NCI-H2107 (cell line): ENCODE measurements around the gene CENPM.

Experiments
- DNase-seq: peaks from one replicate; lab custom pipeline; 2025; lab: John Stamatoyannopoulos, UW

Gene CENPM, protein sequence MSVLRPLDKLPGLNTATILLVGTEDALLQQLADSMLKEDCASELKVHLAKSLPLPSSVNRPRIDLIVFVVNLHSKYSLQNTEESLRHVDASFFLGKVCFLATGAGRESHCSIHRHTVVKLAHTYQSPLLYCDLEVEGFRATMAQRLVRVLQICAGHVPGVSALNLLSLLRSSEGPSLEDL

DNA sequence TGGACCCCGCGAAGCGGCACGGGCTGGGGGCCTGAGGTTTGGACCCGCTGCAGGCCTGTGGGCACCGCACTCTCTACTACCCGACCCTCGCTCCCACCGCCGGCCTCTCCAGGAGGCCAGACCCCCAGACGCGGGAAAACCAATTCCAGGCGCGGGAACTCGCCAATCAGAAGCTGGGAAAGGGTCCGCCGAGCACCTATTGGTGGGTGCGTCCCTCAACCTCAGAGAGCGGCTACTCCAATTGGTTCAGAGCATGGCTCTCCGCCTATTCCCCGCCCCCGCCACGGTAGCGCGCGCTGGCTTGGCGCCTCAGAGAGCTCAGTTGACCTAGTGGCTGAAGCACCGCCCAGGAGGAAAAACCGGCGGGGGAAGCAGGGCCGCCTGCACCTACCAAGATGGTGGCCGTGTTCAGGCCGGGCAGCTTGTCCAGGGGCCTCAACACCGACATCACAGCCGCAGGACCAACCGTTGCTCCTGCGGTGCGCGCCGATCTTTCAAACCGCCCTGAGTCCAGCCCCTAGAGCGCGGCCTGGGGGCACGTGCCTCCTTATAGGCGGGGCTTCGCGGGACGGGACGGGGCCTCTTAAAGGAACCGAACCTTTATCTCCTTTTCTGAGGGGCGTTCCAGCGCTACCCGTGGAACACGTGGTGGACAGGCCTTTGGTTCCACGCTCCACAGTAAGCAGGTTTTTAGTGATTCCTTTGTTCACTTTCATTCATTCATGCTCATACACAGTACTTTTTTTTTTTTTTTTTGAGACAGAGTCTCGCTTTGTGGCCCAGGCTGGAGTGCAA, at the start of gene CENPM:
Gene CENPM, minus strand, starts transcription at position 524 of the 795 bp plus-strand sequence. Its CDS starts 76 bp downstream, at position 448.
- DNase-seq: peak; percentile 66

DNA sequence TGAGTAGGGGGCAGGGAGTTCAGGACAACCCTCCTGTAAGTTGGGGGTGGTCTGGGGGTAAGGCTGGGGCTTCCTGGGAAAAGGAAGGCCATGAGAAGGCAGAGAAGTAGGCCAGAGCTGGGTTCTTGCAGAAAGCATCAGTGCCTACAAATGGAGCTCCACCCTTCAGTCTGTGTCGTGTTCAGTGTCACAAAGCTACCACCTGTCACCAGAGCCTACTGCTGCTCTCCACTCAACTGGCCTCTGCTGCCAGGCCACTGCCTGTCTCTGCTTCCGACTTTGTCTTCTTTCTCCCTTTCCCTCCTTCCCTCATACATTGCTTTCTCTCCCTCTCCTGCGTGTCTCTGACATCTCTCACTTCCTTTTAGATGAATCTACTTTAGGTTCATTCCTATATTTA, 48.3 kb upstream of the CENPM start:
- DNase-seq: no peak

DNA sequence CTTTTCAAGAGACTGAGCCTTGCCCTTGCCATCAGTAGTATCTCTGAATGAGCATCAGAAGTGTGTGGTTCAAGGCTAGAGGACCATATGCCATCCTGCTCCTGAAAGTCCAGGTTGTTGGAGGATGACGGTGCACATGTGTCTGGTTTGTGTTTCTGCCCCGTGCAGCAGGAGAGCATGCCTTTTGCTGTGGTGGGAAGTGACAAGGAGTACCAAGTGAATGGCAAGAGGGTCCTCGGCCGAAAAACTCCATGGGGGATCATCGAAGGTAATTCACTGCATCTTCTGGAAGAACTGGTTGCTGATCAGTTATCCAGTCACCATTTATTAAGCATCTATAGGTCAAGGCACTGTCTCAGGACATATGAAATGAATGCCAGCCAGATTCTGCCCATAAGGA, 45.5 kb upstream of the CENPM start:
- DNase-seq: no peak

DNA sequence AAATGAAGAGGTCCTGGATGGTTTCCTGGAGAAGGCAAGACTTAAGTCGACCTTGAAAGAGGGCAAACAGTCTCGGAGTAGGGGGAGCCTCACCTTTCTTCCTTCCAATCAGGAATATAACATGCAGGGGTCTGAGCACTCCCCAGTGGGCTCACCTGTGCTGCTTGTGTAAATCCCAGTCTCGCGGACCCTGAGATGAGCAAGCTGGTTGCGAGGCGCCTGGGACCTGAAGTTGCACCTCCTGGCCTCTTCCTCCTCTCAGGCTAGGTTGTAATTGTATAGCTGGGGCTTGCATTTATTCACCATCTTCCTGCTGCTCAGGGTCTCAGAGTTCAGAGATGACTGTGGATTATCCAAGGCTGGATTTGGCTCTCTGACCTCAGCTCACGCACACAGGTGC, 44.2 kb upstream of the CENPM start:
- no peak for DNase-seq

DNA sequence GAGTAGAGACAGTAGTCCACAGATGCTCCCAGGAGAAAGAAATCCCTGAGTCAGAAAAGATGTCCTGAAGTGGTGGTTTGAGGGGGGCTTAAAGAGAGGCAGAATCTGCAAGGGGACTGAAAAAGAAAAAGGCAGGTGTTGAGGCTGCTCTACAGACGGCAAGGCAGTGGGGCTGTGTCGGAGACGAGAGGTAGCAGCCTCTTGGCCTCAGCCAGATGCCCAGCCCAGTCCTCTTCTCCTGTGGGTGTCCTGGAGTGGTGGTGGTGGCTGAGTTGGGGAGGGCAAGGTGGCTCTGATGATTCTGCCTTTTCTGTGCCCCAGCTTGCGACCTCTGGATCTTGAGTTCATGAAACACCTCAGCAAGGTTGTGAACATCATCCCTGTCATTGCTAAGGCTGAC, 42.3 kb upstream of the CENPM start:
- DNase-seq: no peak

DNA sequence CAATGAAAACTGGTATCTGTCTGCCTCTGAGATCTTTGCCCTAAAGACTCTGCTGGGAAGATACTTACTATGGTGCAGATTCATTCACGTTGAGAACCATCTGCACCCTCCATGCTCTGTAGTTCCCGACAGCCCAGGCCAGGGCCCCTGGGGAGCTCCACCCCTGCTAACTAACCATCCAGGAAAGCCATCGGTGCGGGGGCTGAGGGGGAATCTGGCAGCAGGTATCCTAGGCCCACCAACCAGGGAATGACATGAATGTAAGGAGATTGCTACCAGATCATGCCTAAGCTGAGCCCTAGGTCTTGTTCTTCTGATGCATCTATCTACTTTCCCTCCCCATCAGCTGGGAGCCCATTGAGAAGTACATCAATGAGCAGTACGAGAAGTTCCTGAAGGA, 40.3 kb upstream of the CENPM start:
- no peak for DNase-seq

DNA sequence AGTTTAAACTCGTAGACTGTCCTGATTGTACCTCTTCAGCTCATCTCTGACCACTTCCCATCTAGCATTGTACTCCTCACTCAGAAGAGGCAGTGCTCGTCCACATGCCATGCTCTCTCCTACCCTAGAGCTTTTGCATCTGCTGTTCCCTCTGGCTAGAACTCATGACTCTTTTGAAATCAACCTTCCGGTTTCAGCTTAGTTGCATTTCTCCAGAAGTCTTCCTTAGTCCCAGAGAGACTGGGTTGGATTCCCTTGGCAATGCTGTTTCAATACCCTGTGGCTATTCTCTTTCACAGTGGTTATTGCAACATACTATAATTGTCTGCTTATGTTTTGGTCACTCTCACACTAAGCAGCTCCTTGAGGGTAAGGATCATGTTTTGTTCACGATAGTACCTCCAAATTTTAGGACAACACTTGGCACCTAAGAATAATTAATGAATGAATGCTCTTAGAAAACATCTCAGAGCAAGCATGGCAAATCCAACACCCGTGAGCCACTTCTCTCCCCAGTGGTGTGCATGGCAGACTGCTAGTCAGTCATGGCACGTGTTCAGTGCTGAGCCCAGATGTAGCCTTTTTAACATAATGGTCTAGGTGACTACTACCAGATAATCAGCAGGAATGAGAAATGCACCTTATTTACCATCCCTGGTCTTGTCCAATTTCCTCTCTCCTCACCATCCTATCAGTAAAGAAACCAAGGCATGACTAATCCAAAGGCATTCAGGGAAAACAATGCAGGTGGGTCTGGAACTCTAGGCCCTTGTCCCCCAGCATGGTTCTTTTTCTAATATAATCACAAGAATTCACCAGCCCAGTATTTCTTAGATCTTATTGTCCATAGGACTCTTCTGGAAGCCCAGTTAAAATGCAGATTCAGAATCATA, 36.8 kb upstream of the CENPM start:
- DNase-seq: no peak

DNA sequence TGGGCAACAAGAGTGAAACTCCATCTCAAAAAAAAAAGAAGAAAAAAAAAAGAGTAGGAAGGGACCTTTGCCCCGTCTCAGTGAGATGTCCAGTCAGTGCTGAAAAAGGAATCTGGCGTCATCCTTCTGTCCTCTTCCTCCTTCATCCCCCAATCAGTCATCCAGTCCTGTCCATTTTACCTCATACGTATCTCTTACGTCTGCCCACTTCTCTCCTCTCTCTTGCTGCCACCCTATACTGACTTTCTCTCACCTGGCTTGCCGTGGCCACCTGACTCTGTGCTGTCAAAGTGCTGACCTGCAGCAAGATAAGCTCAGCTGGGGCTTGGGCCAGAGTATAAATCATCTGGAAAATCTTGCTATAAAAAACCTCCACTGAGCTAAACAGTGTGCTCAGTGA, 35.9 kb upstream of the CENPM start:
- DNase-seq: no peak

DNA sequence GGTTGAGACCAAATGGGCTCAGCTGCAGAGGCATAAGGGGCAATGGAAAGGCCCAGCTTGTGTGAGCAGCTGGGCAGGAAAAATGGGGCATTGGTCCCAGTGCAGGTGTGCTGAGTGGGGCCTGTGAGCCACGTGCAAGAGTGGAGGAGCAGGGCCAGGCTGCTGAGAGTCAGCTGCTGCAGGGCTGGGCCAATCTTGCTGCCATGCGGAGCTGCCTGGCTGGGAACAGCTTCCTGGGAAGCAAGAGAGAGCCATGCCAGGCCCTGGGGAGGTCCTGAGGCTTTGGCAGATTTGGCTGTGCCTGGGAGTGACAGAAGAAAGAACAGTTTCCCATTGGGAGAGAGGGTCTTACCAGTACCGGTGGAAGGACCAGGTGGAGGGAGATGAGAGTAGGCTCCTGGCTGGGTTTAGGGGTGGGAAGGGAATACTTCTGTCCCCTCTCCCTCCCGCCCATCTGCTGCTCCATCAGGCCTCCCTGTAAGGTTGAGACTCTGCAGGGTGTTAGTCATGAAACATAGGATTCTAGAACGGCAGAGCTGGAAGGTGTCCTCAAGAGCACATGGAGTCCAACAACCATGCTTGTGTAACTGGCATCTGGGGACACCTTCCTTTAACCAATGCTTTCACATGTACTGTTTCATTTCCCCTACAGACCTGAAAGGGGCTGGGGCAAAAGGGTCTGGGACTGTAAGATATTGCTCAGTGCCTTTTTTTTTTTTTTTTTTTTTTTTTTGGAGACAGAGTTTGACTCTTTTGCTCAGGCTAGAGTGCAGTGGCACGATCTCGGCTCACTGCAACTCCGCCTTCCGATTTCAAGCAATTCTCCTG, 32.7 kb upstream of the CENPM start:
- DNase-seq: no peak

DNA sequence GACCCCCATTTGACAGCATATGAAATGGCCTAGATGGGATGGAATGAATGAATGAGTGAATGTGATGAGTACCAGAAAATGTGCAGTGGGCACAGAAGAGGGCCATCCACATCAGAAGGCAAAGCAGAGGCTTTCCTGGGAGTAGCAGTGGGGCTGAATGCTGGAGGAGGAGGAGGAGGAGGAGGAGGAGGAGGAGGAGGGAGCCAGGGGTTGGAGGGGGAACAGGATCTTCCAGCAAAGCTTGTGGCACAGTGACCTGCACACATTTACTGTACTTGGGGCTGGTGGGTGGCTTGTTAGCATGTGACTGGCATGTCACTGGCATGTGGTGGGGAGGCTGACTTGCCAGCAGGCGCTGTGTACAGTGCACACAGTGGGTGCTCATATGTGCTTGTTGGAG, 31.8 kb upstream of the CENPM start:
- DNase-seq: no peak

DNA sequence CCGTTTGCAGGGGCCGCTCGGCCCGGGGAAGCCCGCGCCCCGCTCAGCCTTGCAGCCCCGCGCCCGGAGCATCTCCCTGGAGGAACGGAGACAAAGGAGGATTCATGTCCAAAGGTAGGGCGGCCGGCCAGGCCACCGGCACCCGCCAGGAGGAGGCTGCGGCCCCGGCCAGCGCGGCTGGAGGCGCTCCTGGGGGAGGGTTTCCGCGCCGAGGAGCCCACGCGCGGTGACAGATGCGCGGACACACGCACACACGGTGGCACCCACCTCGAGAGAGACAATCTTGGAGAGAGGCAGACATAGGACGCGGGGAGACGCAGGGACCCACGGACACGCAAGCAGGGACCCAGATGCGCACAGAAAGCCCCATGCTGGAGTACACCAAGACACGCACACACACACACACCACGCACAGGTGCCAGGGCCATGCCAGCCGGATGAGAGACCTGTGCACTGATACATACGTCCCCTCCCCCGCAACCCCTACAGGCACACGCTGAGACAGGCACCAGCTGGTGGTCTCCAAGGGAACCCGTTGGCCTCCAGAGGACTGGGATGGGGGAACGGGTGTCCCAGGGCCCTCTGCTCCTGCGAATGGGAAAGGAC, 30.1 kb upstream of the CENPM start:
- DNase-seq: no peak

DNA sequence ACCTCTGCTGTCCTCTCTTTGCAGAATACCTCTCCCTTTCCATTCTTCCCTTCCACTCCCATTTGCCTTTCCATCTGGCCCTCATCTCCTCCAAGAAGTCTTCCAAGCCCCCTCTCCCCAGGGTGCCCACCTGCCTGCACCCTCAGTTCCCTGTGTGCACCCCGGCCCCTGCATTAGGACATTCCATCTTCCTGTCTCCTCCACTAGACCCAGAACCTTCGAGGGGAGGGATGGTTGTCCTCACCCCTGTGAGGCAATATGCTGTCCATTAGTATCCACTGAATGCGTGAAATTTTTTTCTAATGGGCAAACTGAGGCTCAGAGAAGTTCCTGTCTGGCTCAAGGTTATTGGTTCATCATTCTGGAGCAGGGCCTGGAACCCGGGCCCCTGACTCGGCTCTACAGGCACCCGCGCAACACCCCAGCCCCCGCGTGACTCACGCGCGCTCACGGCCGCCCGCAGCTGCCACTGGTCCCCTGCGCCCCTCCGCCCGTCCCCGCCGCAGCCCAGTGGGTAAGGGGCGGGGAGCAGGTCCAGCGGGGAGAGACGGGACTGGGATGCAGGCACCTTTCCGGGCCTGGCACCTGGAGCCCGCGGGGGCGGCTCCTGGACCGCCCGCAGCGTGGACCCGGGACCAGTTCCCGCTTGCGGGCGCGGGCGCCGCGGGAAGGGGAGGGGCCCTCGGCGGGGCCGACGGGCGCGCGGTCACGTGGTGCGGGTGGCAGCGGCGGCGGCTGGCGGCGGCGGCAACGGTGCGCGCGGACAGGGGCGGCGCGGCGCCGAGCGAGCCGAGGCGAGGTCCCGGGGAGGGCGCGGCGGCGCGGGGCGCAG, 29.3 kb upstream of the CENPM start:
- no peak for DNase-seq

DNA sequence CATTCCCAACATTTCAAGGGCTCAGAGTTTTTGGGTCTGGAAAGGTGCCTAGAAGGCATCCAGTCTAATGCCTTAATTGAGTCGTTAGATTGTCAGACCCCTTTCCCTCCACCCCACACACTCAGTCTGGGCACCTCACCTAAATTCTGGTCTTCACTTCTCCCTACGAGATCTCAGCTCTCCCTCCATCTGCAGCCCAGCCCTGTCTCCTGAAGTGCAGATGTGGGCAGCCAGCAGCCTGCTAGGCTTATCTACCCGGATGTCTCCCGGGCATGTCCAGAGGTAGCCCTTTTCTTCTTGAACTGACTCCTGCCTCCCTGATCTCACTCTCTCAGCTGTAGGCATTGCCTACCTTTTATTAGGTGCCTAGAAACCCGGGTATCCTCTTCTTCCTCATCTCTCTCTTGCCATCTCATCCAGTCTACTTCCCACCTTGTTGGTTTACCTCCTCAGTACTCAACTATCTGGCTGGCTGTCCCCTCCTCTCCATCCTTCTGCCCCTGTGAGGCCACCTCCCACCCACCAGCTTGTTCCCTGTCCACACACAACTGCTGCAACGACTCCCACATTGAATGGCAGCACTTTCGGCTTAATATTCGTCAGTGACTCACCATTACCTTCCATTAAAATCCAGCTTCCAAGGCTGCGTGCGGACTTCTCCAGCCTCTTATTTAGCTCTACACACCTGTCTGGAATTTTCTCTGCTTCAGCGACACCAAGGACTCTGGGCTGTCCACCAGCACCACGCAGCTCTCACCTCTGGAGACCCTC, 28.5 kb upstream of the CENPM start:
- DNase-seq: no peak

DNA sequence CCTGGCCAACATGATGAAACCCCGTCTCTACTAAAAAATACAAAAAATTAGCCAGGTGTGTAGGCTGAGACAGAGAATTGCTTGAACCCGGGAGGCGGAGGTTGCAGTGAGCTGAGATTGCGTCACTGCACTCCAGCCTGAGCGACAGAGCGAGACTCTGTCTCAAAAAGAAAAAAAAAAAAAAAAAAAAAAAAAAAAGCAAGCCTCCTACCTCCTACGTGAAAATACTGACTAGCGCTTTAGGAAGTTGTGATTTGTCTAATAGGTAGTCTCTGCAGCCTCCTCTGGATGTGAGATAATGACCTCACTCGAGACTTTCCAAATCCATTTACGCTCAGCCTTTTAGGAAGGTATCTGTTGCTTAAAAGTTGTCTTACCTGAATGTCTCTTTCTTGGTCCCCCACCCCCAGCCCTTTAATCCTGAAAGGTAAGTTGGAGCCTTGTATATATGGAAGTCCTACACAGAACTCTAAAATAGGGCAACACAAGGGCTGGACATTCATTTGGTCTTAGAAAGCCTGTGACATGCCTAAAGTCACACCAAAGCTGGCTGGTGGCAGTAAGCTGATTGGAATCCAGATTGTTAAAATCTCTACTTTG, 27.8 kb upstream of the CENPM start:
- no peak for DNase-seq

DNA sequence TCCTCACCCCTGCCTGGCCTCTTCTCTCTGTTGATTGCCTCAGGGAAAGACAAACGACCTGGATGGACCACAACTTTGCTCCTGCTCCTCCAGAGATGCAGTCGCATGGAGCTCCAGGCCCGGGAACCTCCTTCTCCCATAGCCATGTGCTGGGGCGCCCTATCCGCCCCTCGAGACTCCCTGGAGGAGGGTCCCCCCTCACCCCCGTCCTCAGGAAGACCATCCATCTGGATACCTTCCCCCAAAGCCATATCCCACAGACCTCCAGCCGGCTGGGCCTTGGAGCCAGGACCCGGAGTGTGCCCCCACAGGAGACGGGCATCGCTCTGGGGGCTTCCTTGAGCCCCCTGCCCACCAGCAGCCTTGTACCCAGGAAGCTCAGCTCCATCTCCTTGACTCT, 24.5 kb upstream of the CENPM start:
- no peak for DNase-seq

DNA sequence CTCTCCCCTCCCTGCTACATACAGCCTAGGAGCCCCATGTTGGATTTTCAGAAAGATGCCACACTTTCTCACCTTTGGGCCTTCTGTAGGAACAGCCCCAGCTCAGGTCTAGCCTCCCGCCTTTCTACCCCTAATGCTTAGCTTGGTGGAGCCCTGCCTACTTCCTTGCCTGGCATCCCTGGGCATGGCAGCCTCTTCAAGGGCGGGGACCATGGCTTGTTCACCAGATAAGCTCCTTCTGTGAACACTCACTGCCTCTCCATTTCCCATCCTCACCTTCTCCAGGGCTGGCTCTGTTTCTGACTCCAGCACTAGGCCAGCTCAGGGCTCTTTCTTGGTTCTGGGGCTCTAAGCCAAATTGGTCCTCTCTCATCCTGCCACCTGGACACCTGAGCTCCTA, 23.6 kb upstream of the CENPM start:
- DNase-seq: no peak

DNA sequence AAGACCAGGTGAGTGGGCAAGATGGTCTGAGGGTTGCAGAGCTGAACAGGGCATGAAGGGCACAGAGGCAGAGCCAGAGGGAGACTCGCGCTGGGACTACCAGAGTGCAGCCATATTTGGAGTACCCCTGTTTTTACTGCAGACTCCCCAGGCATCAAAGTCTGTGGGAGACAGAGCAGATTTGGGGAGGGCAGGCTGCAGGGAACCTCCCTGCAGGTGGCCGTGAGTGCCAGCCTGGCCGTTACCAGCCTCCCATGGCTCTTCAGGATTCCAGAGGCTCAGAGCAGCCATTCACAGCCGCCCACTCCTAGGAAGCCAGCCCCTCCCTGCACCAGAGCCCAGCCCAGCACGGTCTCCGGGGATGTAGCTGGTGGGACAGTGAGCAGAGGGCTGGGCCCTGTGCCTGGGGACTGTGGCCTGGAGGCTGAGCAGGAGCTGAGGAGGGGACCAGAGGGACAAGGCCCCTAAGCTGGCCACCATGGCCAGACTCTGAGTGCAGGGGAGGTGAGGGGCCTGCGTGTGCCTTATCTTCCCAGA, 22.2 kb upstream of the CENPM start, which contains the start of gene SEPTIN3:
Gene SEPTIN3, plus strand, starts transcription at position 334 of the 537 bp plus-strand sequence. CDS start 2,050 bp downstream, outside the sequence.
- DNase-seq: no peak

DNA sequence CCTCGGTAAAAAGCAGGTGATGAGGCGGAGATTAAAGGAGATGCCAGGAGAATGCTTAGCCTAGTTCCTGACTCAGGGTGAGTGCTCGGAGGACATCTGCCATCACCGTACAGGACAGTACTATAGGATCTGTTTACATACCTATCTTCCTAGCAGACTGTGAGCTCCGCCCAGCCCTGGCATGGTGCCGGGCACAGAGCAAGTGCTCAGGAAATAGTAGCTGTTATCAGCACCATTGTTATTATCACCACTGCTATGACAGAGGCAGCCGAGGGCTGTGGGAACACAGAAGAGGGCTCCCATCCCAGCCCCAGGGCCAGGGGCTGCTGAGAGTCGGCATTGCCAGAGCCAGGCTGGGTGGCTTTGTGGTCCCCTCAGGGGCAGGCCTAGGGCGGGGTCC, 21.6 kb upstream of the CENPM start:
- DNase-seq: no peak
